HepG2 (cell line): ENCODE data around the gene SMARCA4. TPM values are rescaled to one million over a fixed set of nuclear protein-coding genes. Genes with fewer than 3 reads are reported as not detected.

ENCODE experiments used
- BHLHE40 ChIP-seq: IDR thresholded peaks from 2 replicates; pipeline ENCODE4 v1.6.1; 2011; ENCODE audit warnings: low read length, improper control_type of control experiment
- BRD4 ChIP-seq: sonication (generic); formaldehyde crosslinking; IDR thresholded peaks from 2 replicates; pipeline ENCODE4 v1.4.0; 2020; ENCODE audit warnings: missing genetic modification reagents
- CBX1 ChIP-seq: IDR thresholded peaks from one replicate; pipeline ENCODE4 v1.6.1; 2016; ENCODE audit warnings: antibody characterized with exemption, low read depth
- ETV5 ChIP-seq: IDR thresholded peaks from 2 replicates; pipeline ENCODE4 v1.6.1; 2018; ENCODE audit warnings: missing biosample characterization, missing genetic modification reagents, inconsistent platforms, borderline replicate concordance
- HNRNPL ChIP-seq: fragments of 200-400 bp; formaldehyde crosslinking; IDR thresholded peaks from 2 replicates; pipeline ENCODE4 v1.6.1; 2017; ENCODE audit warnings: mild to moderate bottlenecking, low read depth, low read length
- IRF2 ChIP-seq: IDR thresholded peaks from 2 replicates; pipeline ENCODE4 v1.6.1; 2018; ENCODE audit warnings: missing genetic modification reagents, missing compliant biosample characterization
- KDM5A ChIP-seq: fragments of 200-600 bp; sonication (generic); IDR thresholded peaks from 2 replicates; pipeline ENCODE4 v1.7.0; 2018; ENCODE audit warnings: antibody characterized with exemption, mild to moderate bottlenecking, low read length, borderline replicate concordance
- MTA3 ChIP-seq: sonication (generic); formaldehyde crosslinking; IDR thresholded peaks from 2 replicates; pipeline ENCODE4 v1.4.0; 2020; ENCODE audit warnings: missing genetic modification reagents
- POGZ ChIP-seq: sonication (generic); formaldehyde crosslinking; IDR thresholded peaks from 2 replicates; pipeline ENCODE4 v1.4.0; 2020; ENCODE audit warnings: mild to moderate bottlenecking, missing genetic modification reagents
- SKI ChIP-seq: fragments of 450-650 bp; IDR thresholded peaks from one replicate; pipeline ENCODE4 v1.6.1; 2018; ENCODE audit warnings: mild to moderate bottlenecking; ENCODE audit not compliant: partially characterized antibody
- SRSF4 ChIP-seq: fragments of 200-400 bp; formaldehyde crosslinking; IDR thresholded peaks from one replicate; pipeline ENCODE4 v1.6.1; 2018; ENCODE audit warnings: mild to moderate bottlenecking, low read depth, low read length, moderate library complexity; ENCODE audit not compliant: poor library complexity, severe bottlenecking
- TCF12 ChIP-seq, 2 experiments: fragments of 450-650 bp in 1 of 2; sonication (generic) in 1 of 2; formaldehyde crosslinking in 1 of 2; IDR thresholded peaks; 2 replicates each; pipeline versions ENCODE4 v1.6.1 to v1.8.0; 2017 to 2022; ENCODE audit warnings: antibody characterized with exemption in 1 of 2, mild to moderate bottlenecking in 1 of 2, missing genetic modification reagents in 1 of 2, moderate library complexity in 1 of 2
- TEAD3 ChIP-seq: optimal IDR thresholded peaks from 2 replicates; pipeline ENCODE3; 2016; ENCODE audit warnings: borderline replicate concordance
- U2AF1 ChIP-seq: fragments of 200-400 bp; formaldehyde crosslinking; optimal IDR thresholded peaks from 2 replicates; pipeline ENCODE3; 2017; ENCODE audit warnings: mild to moderate bottlenecking, low read depth, low read length
- ZBTB10 ChIP-seq: sonication (generic); formaldehyde crosslinking; IDR thresholded peaks from 2 replicates; pipeline ENCODE4 v1.4.0; 2020; ENCODE audit warnings: missing genetic modification reagents, borderline replicate concordance
- ZFAT ChIP-seq: sonication (generic); formaldehyde crosslinking; conservative IDR thresholded peaks from 2 replicates; pipeline ENCODE4 v1.8.1; 2023; ENCODE audit warnings: missing genetic modification reagents, inconsistent platforms
- ZFP1 ChIP-seq: IDR thresholded peaks from 2 replicates; pipeline ENCODE4 v1.6.1; 2016
- ZNF20 ChIP-seq: sonication (generic); formaldehyde crosslinking; IDR thresholded peaks from 2 replicates; pipeline ENCODE4 v1.4.0; 2020; ENCODE audit warnings: mild to moderate bottlenecking, moderate library complexity, missing genetic modification reagents
- ZNF256 ChIP-seq: sonication (generic); formaldehyde crosslinking; conservative IDR thresholded peaks from 2 replicates; pipeline ENCODE4 v1.4.0; 2020; ENCODE audit warnings: missing genetic modification reagents
- ZNF3 ChIP-seq: IDR thresholded peaks from 2 replicates; pipeline ENCODE4 v1.7.0; 2017; ENCODE audit warnings: inconsistent platforms
- ZNF44 ChIP-seq: sonication (generic); formaldehyde crosslinking; IDR thresholded peaks from 2 replicates; pipeline ENCODE4 v1.5.1; 2020; ENCODE audit warnings: mild to moderate bottlenecking, missing genetic modification reagents
- ZNF557 ChIP-seq: sonication (generic); formaldehyde crosslinking; IDR thresholded peaks from 2 replicates; pipeline ENCODE4 v1.4.0; 2020; ENCODE audit warnings: missing genetic modification reagents
- ZNF567 ChIP-seq: sonication (generic); formaldehyde crosslinking; IDR thresholded peaks from 2 replicates; pipeline ENCODE4 v1.8.1; 2023; ENCODE audit warnings: mild to moderate bottlenecking, missing genetic modification reagents, borderline replicate concordance
- ZNF570 ChIP-seq: sonication (generic); formaldehyde crosslinking; IDR thresholded peaks from 2 replicates; pipeline ENCODE4 v1.4.0; 2020; ENCODE audit warnings: mild to moderate bottlenecking, missing genetic modification reagents, borderline replicate concordance
- ZNF703 ChIP-seq: sonication (generic); formaldehyde crosslinking; IDR thresholded peaks from 2 replicates; pipeline ENCODE4 v1.5.1; 2020; ENCODE audit warnings: missing genetic modification reagents, mild to moderate bottlenecking, moderate library complexity, borderline replicate concordance
- ZNF747 ChIP-seq: sonication (generic); formaldehyde crosslinking; IDR thresholded peaks from 2 replicates; pipeline ENCODE4 v1.8.1; 2023; ENCODE audit warnings: missing genetic modification reagents, mild to moderate bottlenecking, borderline replicate concordance
- ZNF768 ChIP-seq: sonication (generic); formaldehyde crosslinking; IDR thresholded peaks from 2 replicates; pipeline ENCODE4 v1.4.0; 2020; ENCODE audit warnings: missing genetic modification reagents
- polyA plus RNA-seq, 8 experiments: library from polyadenylated mRNA; depleted of rRNA in 3 of 8; stranded (reverse) in 7 of 8; unstranded in 1 of 8; fragments of >200 nt; fragmentation: Illumina TruSeq in 4 of 8; extraction: Trizol in 4 of 8; gene quantifications; 2 replicates each; pipeline versions ENCODE4 v1.2.1 to v1.2.3, GENCODE V29; 2011 to 2016; ENCODE audit warnings: low read depth in 4 of 8, missing spikeins in 1 of 8, mixed read lengths in 1 of 8; ENCODE audit not compliant: insufficient read depth in 1 of 8
- total RNA-seq, 5 experiments: library from RNA; depleted of rRNA; stranded (reverse); fragments of >200 nt; fragmentation: Illumina TruSeq; extraction: Trizol; gene quantifications; 2 replicates each; pipeline ENCODE4 v1.2.3, GENCODE V29; 2016; ENCODE audit warnings: low read depth in 1 of 5
- TF ChIP-seq, protein P1 (sequence below): conservative IDR thresholded peaks from 2 replicates; pipeline ENCODE4 v1.6.1; 2018; ENCODE audit warnings: missing genetic modification reagents
- TF ChIP-seq, protein P2 (sequence below): IDR thresholded peaks from 2 replicates; pipeline ENCODE4 v1.6.1; 2012; ENCODE audit warnings: inconsistent platforms

SMARCA4 gene
- total and polyA plus RNA-seq, 2 of the 13 experiments (the other 11 are each of a cell fraction or from before 2014, with no cell fraction given) = 25.4 to 45.9 TPM

- TF ChIP-seq ZNF570 (CRISPR knock-in tag) (no peak), U2AF1 (no peak), ZFP1 (CRISPR knock-in tag) (no peak), BRD4 (CRISPR knock-in tag) (no peak), ZNF557 (CRISPR knock-in tag) (no peak), ZNF44 (no peak), TEAD3 (CRISPR knock-in tag) (peak; percentile 64), POGZ (no peak), SKI (peak; percentile 99), ZBTB10 (no peak), CBX1 (no peak), ZNF20 (CRISPR knock-in tag) (no peak), ETV5 (CRISPR knock-in tag) (peak; percentile 67; the same call in 1 of the 2 replicates), KDM5A (peak; percentile 69; the same call in 1 of the 2 replicates), ZNF567 (CRISPR knock-in tag) (no peak), ZFAT (CRISPR knock-in tag) (no peak), ZNF256 (CRISPR knock-in tag) (no peak), MTA3 (no peak), ZNF747 (CRISPR knock-in tag) (no peak; the same call in 1 of the 2 replicates), IRF2 (peak; percentile 18; the same call in 1 of the 2 replicates), TCF12 (IDR thresholded peaks at IDR 0.05) (no peak), TCF12 (CRISPR knock-in tag; IDR thresholded peaks at IDR 0.05) (peak; percentile 83; the same call in 1 of the 2 replicates), ZNF3 (no peak), ZNF768 (CRISPR knock-in tag) (no peak), SRSF4 (no peak), HNRNPL (no peak), BHLHE40 (peak; percentile 13; the same call in 1 of the 2 replicates), ZNF703 (CRISPR knock-in tag) (peak; percentile 67)
- TF ChIP-seq, protein P1, sequence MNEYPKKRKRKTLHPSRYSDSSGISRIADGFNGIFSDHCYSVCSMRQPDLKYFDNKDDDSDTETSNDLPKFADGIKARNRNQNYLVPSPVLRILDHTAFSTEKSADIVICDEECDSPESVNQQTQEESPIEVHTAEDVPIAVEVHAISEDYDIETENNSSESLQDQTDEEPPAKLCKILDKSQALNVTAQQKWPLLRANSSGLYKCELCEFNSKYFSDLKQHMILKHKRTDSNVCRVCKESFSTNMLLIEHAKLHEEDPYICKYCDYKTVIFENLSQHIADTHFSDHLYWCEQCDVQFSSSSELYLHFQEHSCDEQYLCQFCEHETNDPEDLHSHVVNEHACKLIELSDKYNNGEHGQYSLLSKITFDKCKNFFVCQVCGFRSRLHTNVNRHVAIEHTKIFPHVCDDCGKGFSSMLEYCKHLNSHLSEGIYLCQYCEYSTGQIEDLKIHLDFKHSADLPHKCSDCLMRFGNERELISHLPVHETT (CRISPR knock-in tag) = no peak
- TF ChIP-seq, protein P2, sequence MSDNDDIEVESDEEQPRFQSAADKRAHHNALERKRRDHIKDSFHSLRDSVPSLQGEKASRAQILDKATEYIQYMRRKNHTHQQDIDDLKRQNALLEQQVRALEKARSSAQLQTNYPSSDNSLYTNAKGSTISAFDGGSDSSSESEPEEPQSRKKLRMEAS = no peak; the same call in 1 of the 2 replicates
Observed at GRCh38 chr19:11088506-11089253, 127.8 kb downstream of the SMARCA4 start (continued).
